Activated B cell treated with CpG ODN at 0.5 μM for 24 hours (primary cell): Measurements from ENCODE around the gene VPS4B. TPM values are rescaled to one million over a fixed set of nuclear protein-coding genes. Genes with fewer than 3 reads are reported as not detected.

Experiments used
- ATAC-seq: fragments of 200-7000 bp; cut with Tn5 transposase; one replicate; pipeline ENCODE4 v1.10.0; 2021; ENCODE audit warnings: low read depth, mild to moderate bottlenecking, moderate library complexity
- CTCF ChIA-PET: fragments of 350-600 bp; sonication (Branson Sonifier 250); formaldehyde crosslinking; loops from one replicate; lab custom pipeline; 2021; ENCODE audit warnings: antibody characterized with exemption; lab: Charles Lee
- POLR2A ChIA-PET: fragments of 350-600 bp; sonication (Branson Sonifier 250); formaldehyde crosslinking; loops from one replicate; lab custom pipeline; 2021; ENCODE audit warnings: antibody characterized with exemption; lab: Charles Lee
- DNase-seq: peaks from one replicate; pipeline ENCODE4 v3.0.0; 2022
- H3K27ac Mint-ChIP-seq: one replicate; pipeline ENCODE4 v1.8.0; 2020; ENCODE audit warnings: mixed read lengths
- H3K27me3 Mint-ChIP-seq: one replicate; pipeline ENCODE4 v1.8.0; 2021; ENCODE audit warnings: mixed read lengths
- H3K36me3 Mint-ChIP-seq: one replicate; pipeline ENCODE4 v1.8.0; 2021; ENCODE audit warnings: low read depth, mixed read lengths
- H3K4me1 Mint-ChIP-seq: one replicate; pipeline ENCODE4 v1.8.0; 2021; ENCODE audit warnings: mixed read lengths
- H3K4me3 Mint-ChIP-seq: one replicate; pipeline ENCODE4 v1.8.0; 2020; ENCODE audit warnings: mild to moderate bottlenecking, mixed read lengths
- H3K9me3 Mint-ChIP-seq: one replicate; pipeline ENCODE4 v1.8.0; 2020; ENCODE audit warnings: mixed read lengths
- intact Hi-C: fragments of 100-400 bp; cut with micrococcal nuclease; formaldehyde crosslinking; loops from one replicate; pipeline ENCODE4 v1.15.1; 2024
- total RNA-seq: library from RNA; stranded (reverse); gene quantifications from 2 replicates; pipeline ENCODE4 v1.2.3, GENCODE V29; 2022
- TF ChIP-seq, protein P1 (sequence below): fragments of 200-600 bp; IDR thresholded peaks from one replicate; pipeline ENCODE4 v1.8.0; 2022; ENCODE audit warnings: antibody characterized with exemption, mild to moderate bottlenecking

VPS4B gene
- total RNA-seq, 1 donor from 2014 or later, result 66.8 TPM

DNA sequence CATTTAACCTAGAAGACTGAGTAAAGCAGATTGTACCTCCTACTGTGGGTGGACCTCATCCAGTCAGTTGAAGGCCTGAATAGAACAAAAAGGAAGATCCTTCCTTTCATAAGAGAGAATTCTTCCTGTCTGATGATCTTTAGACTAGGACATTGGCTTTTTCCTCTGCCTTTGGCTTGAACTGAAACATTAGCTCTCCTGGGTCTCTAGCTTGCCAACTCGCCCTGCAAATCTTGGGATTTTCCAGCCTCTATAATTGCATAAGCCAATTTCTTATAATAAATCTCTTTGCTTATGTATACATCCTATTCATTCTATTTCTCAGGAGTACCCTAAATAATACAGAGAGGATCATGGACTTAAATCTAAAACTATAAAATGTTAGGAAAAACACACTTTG is 49.1 kb downstream of the VPS4B start:
- Mint-ChIP-seq H3K36me3 (no peaks in the 10 kb centered on the region), H3K9me3 (peaks cover 6% of the 10 kb centered on the region), H3K4me3 (no peak overlapping the region), H3K27ac (no peak overlapping the region), H3K4me1 (peaks cover 5% of the 10 kb centered on the region), H3K27me3 (no peaks in the 10 kb centered on the region)
- intact Hi-C loops, result no loop called here
- DNase-seq, result no peak
- ChIA-PET CTCF (no interaction called here), POLR2A (no interaction called here)
- TF ChIP-seq, protein P1, sequence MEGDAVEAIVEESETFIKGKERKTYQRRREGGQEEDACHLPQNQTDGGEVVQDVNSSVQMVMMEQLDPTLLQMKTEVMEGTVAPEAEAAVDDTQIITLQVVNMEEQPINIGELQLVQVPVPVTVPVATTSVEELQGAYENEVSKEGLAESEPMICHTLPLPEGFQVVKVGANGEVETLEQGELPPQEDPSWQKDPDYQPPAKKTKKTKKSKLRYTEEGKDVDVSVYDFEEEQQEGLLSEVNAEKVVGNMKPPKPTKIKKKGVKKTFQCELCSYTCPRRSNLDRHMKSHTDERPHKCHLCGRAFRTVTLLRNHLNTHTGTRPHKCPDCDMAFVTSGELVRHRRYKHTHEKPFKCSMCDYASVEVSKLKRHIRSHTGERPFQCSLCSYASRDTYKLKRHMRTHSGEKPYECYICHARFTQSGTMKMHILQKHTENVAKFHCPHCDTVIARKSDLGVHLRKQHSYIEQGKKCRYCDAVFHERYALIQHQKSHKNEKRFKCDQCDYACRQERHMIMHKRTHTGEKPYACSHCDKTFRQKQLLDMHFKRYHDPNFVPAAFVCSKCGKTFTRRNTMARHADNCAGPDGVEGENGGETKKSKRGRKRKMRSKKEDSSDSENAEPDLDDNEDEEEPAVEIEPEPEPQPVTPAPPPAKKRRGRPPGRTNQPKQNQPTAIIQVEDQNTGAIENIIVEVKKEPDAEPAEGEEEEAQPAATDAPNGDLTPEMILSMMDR, result no peak
- ATAC-seq, result no peak

DNA sequence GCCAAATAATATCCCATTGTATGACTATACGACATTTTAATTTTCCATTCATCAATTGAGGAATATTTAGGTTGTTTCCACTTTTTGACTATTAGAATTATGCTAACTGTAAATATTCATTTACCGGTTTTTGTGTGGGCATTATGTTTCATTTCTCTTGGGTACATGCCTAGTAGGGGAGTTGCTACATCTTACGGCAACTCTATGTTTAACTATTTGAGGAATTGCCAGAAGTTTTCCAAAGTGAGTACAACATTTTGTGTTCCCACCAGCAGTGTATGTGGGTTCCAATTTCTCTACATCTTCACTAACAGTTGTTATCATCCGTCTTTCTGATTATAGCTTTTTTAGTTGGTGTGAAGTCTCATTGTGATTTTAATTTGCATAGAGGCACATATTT is 53.7 kb downstream of the VPS4B start:
- peak overlapping the region; percentile 88 for H3K4me3 Mint-ChIP-seq
- TF ChIP-seq, protein P1, result no peak
- no peaks in the 10 kb centered on the region for H3K27me3 Mint-ChIP-seq
- no peak overlapping the region for H3K27ac Mint-ChIP-seq
- intact Hi-C loops, result loop anchor here (5.0 kb wide), 1 partner anchor 786 kb away; no protein-coding TSS in a partner anchor
- ChIA-PET CTCF (interaction anchor here (1.3 kb wide), 1 partner anchor 71 kb away, joined by 3 read pairs; no protein-coding TSS in a partner anchor), POLR2A (interaction anchor here (1.2 to 4.3 kb wide), 2 partner anchors 54 to 56 kb away, joined by 3 to 41 read pairs; partner anchors contain the start of gene VPS4B)
- H3K4me1 Mint-ChIP-seq, result peaks cover 23% of the 10 kb centered on the region
- H3K36me3 Mint-ChIP-seq, result no peaks in the 10 kb centered on the region
- H3K9me3 Mint-ChIP-seq, result no peaks in the 10 kb centered on the region
- ATAC-seq, result no peak
- no peak for DNase-seq

DNA sequence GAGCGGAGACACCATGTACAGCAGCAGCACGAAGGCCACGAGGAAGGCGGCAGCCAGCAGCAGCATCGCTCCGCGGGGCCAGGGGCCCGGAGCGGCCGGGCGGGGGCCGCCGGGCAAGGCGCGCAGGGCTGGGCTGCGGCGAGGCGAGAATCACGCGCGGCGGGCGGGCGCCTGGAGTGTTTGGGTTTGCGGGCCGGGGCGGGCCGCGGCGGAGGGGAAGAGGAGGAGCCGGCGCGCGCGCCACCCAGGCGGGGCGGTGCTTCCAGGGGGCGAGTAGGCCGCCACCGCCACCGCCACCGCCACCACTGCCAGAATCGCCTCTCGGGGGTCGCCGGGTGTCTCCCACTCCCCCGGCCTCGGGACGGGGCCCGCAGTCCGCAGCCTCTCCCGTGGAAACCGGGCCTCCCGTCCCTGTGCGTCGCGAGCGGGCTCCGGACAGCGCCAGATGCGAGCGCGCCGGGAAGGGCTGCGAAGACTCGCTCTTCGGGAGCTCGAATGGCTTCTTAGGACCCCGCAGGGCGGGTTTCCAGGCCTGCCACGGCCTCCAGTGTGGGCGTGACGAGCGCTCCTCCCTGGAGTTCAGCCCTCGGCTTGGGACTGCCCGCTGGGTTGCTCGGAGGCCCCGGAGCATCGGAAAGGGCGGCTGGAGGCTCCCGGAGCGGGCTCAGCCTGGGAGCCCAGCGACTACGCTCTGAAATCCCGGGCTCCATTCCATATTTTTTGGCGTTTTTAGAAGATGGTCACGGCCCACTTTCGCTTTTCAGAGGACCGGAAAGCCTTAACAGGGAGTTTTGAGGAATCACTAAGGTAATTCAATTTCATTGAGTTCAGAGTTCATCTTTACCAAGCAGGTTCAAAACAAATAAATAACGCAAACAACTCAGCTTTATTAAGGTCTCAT is 55.0 kb downstream of the VPS4B start, which contains the start of gene KDSR:
TSS of gene KDSR (minus strand) at position 154 of the 901 bp plus-strand sequence. CDS start at position 66, 88 bp downstream.
- peaks cover 23% of the 10 kb centered on the region for H3K4me1 Mint-ChIP-seq
- no peaks in the 10 kb centered on the region for H3K27me3 Mint-ChIP-seq
- H3K27ac Mint-ChIP-seq, result peak within 1 kb of the TSS; percentile 71
- ChIA-PET CTCF (interaction anchor here (0.9 to 1.3 kb wide), 2 partner anchors 72 to 351 kb away, joined by 3 to 4 read pairs; no protein-coding TSS in a partner anchor), POLR2A (interaction anchor here (0.6 to 4.3 kb wide), 5 partner anchors 20 to 864 kb away, joined by 3 to 41 read pairs (median 3); partner anchors contain the start of gene VPS4B)
- intact Hi-C loops, result loop anchor here (1.0 to 5.0 kb wide), 5 partner anchors 47 to 1180 kb away; partner anchors contain the start of genes PHLPP1, PIGN, RELCH and VPS4B
- H3K36me3 Mint-ChIP-seq, result peaks cover 1% of the 10 kb centered on the region
- ATAC-seq (peak; percentile 92), DNase-seq (peak; percentile 88)
- TF ChIP-seq, protein P1, result no peak
- H3K9me3 Mint-ChIP-seq, result no peaks in the 10 kb centered on the region
- peak within 1 kb of the TSS; percentile 88 for H3K4me3 Mint-ChIP-seq

DNA sequence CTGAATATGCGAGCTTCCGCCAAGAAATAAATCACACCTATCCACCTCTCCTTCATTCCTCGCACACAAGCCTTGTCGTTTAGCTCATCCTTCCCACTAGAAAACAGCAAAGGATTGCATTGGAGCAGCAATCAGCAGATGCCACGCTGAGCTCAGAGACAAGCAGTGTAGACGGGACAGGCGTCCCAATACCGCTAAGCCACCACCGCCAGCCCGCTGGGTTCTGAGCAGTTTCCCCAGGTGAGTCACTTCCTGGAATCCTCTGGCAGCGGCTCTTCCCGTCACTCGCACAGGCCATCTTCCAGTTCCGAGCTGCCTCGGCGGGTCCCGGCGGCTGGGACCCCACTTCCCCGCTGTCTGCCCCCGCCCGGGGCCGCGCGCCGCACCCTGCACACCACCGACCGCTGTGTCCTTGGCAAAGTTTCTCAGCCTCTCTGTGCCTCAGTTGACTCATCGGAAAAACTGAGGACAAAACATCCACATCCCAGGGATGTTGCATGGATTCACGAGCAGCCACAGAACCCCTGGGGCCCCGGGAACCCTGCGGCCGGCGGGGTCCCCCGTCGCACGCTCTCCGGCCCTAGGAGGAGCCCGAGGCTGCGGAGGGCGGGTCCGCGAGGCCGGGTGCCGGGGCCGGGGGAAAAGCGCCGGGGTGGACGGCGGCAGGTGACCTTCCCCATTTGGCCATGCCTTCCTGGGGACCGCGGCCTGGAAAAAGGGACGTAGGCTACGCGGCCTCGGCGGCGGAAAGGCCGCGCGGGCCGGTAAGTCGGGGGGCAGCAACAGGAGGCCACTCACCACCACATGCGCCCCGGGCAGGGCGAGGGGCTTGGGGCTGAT is 55.8 kb downstream of the VPS4B start:
- DNase-seq (peak; percentile 43), ATAC-seq (peak; percentile 32)
- ChIA-PET POLR2A (interaction anchor here (1.0 to 4.3 kb wide), 3 partner anchors 54 to 651 kb away, joined by 3 to 41 read pairs (median 3); partner anchors contain the start of genes PHLPP1 and VPS4B), CTCF (interaction anchor here (1.1 kb wide), 1 partner anchor 73 kb away, joined by 4 read pairs; no protein-coding TSS in a partner anchor)
- Mint-ChIP-seq H3K4me3 (peak overlapping the region; percentile 88), H3K36me3 (peaks cover 6% of the 10 kb centered on the region), H3K9me3 (no peaks in the 10 kb centered on the region), H3K27me3 (no peaks in the 10 kb centered on the region), H3K27ac (peak overlapping the region; percentile 50), H3K4me1 (peaks cover 23% of the 10 kb centered on the region)
- TF ChIP-seq, protein P1, result no peak
- intact Hi-C loops, result loop anchor here (1.0 to 5.0 kb wide), 6 partner anchors 46 to 1179 kb away; partner anchors contain the start of genes PHLPP1, PIGN, RELCH and VPS4B
